Fibroblast of the aortic adventitia (primary cell): ENCODE data around the gene CCDC24. TPM values are rescaled to one million over a fixed set of nuclear protein-coding genes. Genes with fewer than 3 reads are reported as not detected.

Experiments
- DNase-seq: peaks from one replicate; pipeline ENCODE4 v3.0.0-alpha.2; 2010; ENCODE audit warnings: low read depth
- H3K4me3 ChIP-seq: 2 replicates; pipeline ENCODE4 v1.5.1; 2011; ENCODE audit warnings: low read depth, mild to moderate bottlenecking, control low read depth, low read length, moderate library complexity
- total RNA-seq: library from RNA; depleted of rRNA; stranded (reverse); fragments of >200 nt; gene quantifications from 2 replicates; pipeline ENCODE4 v1.2.3, GENCODE V29; 2012; ENCODE audit warnings: low replicate concordance
- TF ChIP-seq, protein P1 (sequence below): IDR thresholded peaks from 2 replicates; pipeline ENCODE4 v1.5.1; 2011; ENCODE audit warnings: mild to moderate bottlenecking, low read length, control low read depth, inconsistent platforms; ENCODE audit not compliant: insufficient read depth

The CCDC24 gene
- total RNA-seq, 1 donor, result 2.6 TPM

GRCh38 chr1:43956234-43956633 is 35.2 kb upstream of the CCDC24 start:
- H3K4me3 ChIP-seq, result no peak overlapping the region
- TF ChIP-seq, protein P1, sequence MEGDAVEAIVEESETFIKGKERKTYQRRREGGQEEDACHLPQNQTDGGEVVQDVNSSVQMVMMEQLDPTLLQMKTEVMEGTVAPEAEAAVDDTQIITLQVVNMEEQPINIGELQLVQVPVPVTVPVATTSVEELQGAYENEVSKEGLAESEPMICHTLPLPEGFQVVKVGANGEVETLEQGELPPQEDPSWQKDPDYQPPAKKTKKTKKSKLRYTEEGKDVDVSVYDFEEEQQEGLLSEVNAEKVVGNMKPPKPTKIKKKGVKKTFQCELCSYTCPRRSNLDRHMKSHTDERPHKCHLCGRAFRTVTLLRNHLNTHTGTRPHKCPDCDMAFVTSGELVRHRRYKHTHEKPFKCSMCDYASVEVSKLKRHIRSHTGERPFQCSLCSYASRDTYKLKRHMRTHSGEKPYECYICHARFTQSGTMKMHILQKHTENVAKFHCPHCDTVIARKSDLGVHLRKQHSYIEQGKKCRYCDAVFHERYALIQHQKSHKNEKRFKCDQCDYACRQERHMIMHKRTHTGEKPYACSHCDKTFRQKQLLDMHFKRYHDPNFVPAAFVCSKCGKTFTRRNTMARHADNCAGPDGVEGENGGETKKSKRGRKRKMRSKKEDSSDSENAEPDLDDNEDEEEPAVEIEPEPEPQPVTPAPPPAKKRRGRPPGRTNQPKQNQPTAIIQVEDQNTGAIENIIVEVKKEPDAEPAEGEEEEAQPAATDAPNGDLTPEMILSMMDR, result no peak
- no peak for DNase-seq

- DNase-seq, result no peak
- H3K4me3 ChIP-seq, result no peak overlapping the region
- TF ChIP-seq, protein P1, result no peak
These were observed 33.9 kb upstream of the CCDC24 start for GRCh38 chr1:43957407-43958040.

GRCh38 chr1:43958351-43959255 is 32.8 kb upstream of the CCDC24 start:
- no peak overlapping the region for H3K4me3 ChIP-seq
- TF ChIP-seq, protein P1, result no peak
- DNase-seq, result no peak

GRCh38 chr1:43960798-43961197 is 30.6 kb upstream of the CCDC24 start:
- no peak overlapping the region for H3K4me3 ChIP-seq
- DNase-seq, result no peak
- TF ChIP-seq, protein P1, result no peak

DNA sequence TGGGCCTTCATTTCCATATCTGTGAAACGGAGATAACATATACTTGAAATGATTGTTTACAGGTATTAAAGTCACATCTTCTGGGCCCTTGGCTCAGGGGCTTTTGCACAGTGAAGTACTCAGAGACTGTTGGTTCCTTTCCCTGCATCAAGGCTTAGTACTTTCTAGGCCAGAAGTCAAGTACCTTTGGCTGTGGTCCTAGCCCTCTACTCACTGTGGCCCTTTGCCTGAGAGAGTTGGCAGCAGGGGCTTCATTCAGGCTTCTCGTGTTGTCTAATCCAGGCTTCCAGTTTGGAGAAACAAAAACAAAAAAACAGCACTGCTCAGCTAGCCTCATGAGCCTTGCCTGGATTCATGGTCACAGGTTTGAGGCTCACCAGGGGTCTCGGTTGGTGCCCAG is 29.7 kb upstream of the CCDC24 start:
- H3K4me3 ChIP-seq, result no peak overlapping the region
- no peak for DNase-seq
- TF ChIP-seq, protein P1, result no peak

DNA sequence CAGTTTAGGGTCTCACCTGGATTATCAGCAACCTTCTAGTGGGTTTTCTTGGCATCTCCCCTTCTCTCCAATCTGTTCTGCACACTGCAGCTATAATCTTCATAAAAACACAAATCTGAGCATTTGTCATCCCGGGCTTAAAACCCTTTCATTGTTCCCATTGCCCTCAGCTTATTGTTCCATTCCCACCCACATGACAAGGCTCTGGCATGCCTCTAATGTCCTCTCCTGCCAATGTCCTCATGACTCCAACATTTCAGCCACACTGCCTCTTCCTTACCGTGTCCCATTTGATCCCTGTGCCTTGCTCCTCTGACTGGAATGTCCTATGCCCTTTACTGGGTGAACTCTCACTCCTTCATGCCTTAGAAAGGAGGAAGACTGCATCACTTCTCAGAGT is 29.1 kb upstream of the CCDC24 start:
- no peak overlapping the region for H3K4me3 ChIP-seq
- DNase-seq, result no peak
- TF ChIP-seq, protein P1, result no peak
